GM08714 (cell line): ENCODE data around the gene KBTBD4.
"Not testable (repeated sequence)": the region's sequence is repeated elsewhere in the genome, so short reads cannot be mapped to it uniquely, and the experiment has no call there.

Experiments used
- H3K4me3 ChIP-seq: fragments of 200-500 bp; sonication (Bioruptor generic); 2 replicates; pipeline ENCODE4 v1.5.1; 2014; ENCODE audit warnings: mild to moderate bottlenecking, low read length, inconsistent platforms
- ZNF274 ChIP-seq: IDR thresholded peaks from 2 replicates; pipeline ENCODE4 v1.6.1; 2012; ENCODE audit warnings: mild to moderate bottlenecking, low read depth, low read length

The KBTBD4 gene

DNA sequence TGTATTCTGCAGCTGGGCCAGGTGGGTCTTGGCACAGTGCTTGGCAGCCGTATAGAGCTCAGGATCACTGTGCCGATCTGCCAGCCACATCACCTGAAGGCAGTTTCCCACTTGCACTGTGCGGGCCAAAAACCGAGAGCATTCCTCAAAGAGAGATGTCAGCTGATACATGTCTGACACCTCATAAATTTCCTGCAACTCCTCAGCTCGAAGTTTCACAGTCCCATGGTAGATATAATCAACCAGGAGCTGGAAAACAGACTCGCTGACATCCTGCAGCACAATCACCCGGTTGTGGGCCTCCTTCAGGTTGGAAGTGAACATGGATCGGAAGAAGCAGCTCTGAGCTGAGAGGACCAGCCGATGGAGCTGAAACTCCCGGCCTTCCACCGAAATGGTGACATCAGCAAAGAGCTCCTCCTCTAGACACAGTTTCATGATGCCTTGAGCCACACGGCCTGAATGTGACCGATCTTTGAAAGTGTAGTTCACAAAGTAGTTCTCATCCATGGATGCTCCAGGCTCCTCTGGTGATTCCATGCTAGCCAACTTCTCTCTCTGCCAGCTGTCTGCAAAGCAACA is 1.2 kb downstream of the KBTBD4 start:
- peak overlapping the region; percentile 98; the same call in 1 of the 2 replicates for H3K4me3 ChIP-seq
- TF ChIP-seq ZNF274 = no peak

DNA sequence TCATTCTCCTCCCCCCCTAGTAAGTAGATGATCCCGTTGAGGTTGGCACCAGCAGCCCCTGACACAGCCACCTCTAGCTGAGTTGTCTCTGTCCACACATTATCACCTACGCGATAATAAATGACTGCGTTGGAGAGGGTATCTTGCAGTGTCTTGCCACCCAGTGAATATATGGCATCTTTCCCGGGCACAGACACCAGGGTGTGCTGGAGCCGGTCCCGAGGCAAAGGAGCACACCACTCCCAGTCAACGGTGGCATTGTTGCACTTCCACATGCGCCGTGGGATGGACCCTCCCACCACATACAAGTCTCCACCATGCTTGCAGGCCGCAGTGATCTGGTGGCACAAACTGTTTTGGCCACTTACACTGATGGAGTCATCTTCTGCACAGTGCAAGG is 5.4 kb downstream of the KBTBD4 start:
- no peak overlapping the region for H3K4me3 ChIP-seq
- no peak for TF ChIP-seq ZNF274

DNA sequence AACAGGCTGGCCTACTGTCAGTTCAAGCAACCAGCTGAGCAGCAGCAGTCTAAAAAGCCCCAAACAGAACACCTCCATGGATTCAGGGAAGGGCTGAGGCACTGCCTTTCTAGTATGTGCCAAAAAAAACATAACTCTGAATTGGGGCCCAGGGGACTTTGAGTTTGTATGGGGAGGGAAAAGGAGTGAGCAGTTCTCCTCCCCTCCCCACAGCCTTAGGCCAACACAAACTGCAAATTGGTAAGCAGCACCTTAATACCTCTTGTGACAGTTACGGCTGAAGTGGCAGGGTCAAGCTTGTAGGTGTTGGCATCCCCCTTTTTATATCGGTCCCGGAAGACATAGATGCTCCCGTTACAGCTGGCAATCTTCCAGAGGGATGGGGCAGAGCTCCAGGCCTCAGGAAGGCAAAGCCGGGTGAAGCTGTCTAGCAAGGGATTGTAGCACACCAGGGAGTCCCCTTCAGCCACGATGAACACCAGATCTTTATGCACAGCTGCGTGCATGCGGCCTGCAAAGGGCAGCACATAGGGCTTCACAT is 6.0 kb downstream of the KBTBD4 start:
- no peak overlapping the region for H3K4me3 ChIP-seq
- no peak for TF ChIP-seq ZNF274

DNA sequence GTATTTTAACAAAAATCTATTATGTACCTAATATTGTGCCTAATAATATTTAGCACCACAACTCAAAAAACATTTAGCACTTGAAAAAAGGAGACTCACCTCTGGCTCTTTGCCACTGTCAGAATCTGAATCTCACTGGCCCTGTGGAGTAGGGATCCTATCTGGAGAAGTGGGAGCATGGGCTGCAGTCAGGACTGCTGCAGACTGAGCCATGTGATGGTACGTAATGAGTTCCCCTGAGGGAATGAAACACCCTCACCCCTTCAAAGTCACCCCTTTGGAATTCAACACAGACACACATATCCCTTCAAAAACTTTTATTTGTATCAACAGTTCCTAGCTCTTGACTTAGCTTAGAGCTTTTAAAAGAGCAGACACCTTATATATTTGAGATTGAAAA is 6.9 kb downstream of the KBTBD4 start:
- H3K4me3 ChIP-seq = no peak overlapping the region
- no peak for TF ChIP-seq ZNF274

DNA sequence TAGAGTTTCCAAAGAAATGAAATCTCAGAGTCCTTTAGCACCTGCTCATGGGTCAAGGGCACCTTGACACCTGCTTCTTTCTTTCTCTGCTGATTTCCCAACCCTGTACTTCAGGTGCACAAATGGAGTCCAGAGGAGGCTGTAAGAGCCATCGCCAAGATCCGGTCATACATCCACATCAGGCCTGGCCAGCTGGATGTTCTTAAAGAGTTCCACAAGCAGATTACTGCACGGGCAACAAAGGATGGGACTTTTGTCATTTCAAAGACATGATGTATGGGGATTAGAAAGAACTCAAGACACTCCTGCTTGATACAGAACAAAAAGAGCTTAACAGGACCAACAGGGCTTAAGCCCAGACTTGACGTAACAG is 7.4 kb downstream of the KBTBD4 start:
- TF ChIP-seq ZNF274 = no peak
- H3K4me3 ChIP-seq = no peak overlapping the region

DNA sequence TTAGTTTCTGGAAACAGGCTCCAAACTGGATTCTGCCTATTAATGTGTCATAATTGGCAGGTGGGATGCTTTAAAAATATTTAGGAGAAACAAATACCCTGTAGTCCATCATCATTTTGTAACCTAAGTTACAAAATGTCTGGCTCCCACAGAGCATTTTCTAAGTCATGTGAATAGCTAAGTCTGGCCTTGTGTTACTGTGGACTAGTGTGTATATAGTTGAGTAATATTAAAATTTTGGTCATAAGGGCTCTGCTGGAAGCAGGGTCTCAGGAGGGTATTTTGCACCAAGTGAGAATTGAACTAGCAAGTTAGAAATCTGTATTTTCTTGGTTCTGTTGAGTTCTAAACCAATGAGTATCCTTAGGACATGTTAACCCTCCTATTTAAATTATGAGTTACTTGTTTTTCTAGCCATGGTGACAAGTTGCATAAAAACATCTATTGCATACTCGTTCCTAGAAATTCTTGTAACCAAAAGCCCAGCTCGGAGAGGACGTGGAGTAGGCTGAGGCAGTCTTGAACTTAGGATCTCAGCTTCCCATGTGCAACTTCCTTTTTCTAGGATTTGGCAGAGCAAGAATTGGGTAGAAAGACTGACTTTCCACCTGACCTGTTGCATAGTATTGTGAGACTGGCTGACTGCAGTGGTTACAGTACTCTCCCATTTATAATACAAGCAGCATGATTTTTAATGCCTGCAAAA is 8.0 kb downstream of the KBTBD4 start:
- H3K4me3 ChIP-seq = no peak overlapping the region
- no peak for TF ChIP-seq ZNF274

DNA sequence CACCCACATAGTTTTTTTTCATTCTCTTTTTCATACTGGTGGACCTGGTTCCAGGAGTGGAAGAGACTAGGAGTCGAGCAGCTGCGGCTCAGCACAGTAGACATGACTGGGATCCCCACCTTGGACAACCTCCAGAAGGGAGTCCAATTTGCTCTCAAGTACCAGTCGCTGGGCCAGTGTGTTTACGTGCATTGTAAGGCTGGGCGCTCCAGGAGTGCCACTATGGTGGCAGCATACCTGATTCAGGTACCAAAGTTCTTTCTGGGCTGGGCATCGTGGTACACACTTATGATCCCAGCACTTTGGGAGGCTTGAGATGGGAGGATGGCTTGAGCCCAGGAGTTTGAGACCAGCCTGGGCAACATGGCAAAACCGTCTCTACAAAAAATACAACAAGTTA is 9.1 kb downstream of the KBTBD4 start:
- no peak for TF ChIP-seq ZNF274
- no peak overlapping the region for H3K4me3 ChIP-seq

DNA sequence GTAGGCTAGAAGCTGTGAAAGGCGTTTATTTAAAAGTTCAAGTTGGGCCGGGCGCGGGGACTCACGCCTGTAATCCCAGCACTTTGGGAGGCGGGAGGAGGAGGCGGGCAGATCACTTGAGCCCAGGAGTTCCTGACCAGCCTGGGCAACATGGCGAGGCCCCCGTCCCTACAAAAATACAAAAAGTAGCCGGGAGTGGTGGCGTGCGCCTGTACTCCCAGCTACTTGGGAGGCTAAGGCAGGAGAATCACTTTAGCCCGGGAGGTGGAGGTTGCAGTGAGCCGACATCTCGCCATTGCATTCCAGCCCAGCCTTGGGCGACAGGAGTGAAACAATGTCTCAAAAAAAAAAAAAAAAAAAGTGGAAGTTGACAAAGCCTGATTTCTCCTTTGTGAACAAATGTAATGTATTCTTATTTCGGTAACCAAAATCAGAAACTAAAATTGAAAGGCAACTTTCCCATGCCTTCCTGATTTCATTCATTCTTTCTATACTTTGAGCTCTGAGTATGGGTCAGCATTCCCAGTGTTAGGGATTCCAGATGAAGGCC is 12.5 kb downstream of the KBTBD4 start:
- no peak for TF ChIP-seq ZNF274
- H3K4me3 ChIP-seq = peak overlapping the region; percentile 86

DNA sequence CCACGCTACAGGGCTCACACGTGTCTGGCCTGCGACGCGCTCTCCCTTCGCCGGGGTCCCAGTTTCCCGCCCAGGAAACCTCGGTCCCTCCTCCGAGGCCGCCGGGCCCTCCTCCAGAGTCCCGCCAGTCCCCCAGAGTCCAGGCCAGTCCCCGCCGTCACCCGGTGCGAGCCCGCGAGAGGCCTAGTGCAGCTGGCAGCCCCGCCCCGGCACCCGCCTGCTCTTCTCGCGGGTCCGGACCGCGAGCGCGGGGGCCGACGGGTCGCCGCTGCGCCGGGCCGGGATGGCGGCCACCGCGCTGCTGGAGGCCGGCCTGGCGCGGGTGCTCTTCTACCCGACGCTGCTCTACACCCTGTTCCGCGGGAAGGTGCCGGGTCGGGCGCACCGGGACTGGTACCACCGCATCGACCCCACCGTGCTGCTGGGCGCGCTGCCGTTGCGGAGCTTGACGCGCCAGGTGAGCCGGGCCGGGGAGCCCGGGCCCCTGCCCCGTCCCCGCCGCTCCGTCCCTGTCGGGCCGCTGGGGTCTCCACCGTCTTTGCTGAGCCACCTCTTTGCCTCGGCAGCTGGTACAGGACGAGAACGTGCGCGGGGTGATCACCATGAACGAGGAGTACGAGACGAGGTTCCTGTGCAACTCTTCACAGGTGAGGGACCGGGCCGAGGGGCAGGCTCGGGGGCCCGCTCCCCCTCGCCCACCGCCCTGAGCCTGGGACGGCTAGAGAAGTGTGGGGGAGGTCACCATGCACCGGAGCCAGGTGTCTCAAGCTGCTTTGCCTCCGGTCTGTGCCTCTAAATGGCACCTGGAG is 13.2 kb downstream of the KBTBD4 start, which contains the start of gene PTPMT1:
Gene PTPMT1 (plus strand): TSS at position 260 of the 809 bp plus-strand sequence. CDS start 24 bp downstream, at position 284.
- TF ChIP-seq ZNF274 = no peak
- H3K4me3 ChIP-seq = peak within 1 kb of the TSS; percentile 86

DNA sequence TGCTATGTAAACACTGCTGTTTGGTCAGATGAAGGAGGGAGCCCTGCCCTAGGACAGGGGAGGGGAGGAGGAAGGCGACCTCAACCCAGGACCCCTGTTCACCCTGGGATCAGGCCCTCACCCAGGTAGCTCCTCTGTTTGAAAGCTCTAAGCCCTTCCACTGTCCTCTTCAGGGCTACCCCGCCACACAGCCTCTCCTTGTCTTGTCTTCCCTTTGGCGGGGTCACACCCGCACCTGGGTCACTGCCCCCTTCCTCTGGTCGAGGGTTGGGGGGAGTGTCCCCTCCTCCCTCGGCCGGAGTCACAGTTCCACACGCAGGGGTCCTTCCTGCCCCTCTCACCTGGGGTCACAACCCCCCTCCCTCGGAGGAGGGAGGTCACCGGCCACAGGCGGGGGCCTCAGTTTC is 13.8 kb downstream of the KBTBD4 start:
- no peak for TF ChIP-seq ZNF274
- H3K4me3 ChIP-seq = peak overlapping the region; percentile 86; the same call in 1 of the 2 replicates

DNA sequence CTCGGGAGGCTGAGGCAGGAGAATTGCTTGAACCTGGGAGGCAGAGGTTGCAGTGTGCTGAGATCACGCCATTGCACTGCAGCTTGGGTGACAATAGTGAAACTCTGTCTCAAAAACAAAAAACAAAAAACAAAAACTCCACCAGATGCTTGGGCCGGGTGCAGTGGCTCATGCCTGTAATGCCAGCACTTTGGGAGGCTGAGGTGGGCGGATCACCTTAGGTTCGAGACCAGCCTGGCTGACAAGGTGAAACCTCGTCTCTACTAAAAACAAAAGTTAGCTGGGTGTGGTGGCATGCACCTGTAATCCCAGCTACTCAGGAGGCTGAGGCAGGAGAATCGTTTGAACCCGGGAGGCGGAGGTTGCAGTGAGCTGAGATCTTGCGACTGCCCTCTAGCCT is 14.4 kb downstream of the KBTBD4 start:
- H3K4me3 ChIP-seq = not testable (repeated sequence)

DNA sequence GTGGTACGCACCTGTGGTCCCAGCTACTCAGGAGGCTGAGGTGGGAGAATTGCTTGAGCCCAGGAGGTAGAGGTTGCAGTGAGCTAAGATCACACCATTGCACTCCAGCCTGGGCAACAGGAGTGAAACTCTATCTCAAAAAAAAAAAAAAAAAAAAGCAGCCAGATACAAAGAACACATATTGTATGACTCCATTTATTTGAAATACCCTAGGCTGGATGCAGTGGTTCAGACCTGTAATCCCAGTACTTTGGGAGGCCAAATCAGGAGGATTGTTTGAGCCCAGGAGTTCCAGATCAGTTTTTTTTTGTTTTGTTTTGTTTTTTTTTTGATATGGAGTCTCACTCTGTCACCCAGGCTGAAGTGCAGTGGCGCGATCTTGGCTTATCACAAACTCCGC is 16.4 kb downstream of the KBTBD4 start:
- not testable (repeated sequence) for H3K4me3 ChIP-seq

DNA sequence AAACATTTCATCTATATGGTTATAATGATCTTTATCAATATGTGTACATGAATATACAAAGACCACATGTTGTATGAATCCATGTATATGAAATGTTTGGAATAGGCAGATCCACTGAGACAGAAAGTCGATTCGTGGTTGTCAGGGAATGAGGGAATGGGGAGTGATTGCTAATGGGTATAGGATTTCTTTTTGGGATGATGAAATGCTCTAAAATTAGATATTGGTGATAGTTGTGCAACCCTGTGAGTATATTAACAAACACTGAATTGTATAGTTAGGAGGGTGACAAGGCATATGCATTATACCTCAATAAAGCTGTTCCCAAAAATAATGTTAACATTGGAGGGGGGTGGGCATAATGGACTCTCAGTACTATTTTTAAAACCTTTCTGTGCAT is 18.3 kb downstream of the KBTBD4 start:
- TF ChIP-seq ZNF274 = no peak
- H3K4me3 ChIP-seq = no peak overlapping the region

DNA sequence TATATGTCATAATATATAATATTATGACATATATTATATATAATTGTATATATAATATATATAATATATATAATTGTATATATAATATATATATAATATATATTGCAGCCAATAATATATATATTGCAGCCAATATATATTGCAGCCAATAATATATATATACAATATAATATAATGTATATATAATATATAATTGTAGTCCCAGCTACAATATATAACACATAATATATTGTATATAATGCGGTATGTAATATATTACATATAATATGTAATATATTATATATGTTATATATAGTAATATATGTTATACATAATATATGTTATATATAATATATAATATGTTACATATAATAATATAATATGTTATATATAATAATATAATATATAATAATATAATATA is 20.1 kb downstream of the KBTBD4 start:
- no peak for TF ChIP-seq ZNF274
- H3K4me3 ChIP-seq = no peak overlapping the region

DNA sequence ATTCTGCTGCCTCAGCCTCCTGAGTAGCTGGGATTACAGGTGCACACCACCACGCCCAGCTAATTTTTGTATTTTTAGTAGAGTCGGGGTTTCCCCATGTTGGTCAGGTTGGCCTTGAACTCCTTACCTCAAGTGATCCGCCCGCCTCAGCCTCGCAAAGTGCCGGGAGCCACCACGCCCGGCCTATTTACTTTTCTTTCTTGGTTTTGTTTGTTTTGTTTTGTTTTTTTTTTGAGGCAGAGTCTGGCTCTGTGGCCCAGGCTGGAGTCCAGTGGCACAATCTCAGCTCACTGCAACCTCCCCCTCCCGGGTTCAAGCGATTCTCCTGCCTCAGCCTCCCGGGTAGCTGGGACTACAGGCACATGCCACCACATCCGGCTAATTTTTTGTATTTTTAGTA is 21.8 kb downstream of the KBTBD4 start:
- not testable (repeated sequence) for H3K4me3 ChIP-seq
